Neural cell (in vitro differentiated cells): ENCODE measurements around the gene NUP50. TPM values are rescaled to one million over a fixed set of nuclear protein-coding genes. Genes with fewer than 3 reads are reported as not detected.

Experiments used
- H2AFZ ChIP-seq: fragments of 200-600, 300-800 bp; sonication (generic), shearing (Covaris generic); 2 replicates; pipeline ENCODE4 v1.6.0; 2014; ENCODE audit warnings: low read depth, mild to moderate bottlenecking, antibody characterized with exemption, low read length, moderate library complexity
- H3F3A ChIP-seq: fragments of 200-600 bp; shearing (Covaris generic); 2 replicates; pipeline ENCODE4 v1.6.1; 2016; ENCODE audit warnings: mild to moderate bottlenecking, moderate library complexity, mixed read lengths, antibody characterized with exemption, low read length; ENCODE audit not compliant: insufficient read depth, poor library complexity, severe bottlenecking
- H3K27ac ChIP-seq: fragments of 200-600, 300-800 bp; sonication (generic), shearing (Covaris generic); 2 replicates; pipeline ENCODE4 v1.5.1; 2014; ENCODE audit warnings: mild to moderate bottlenecking, low read length, moderate library complexity
- H3K27me3 ChIP-seq: fragments of 300-800, 200-600 bp; sonication (generic), shearing (Covaris generic); 2 replicates; pipeline ENCODE4 v1.6.0; 2014; ENCODE audit warnings: mild to moderate bottlenecking, low read depth, low read length, moderate library complexity; ENCODE audit not compliant: insufficient read depth
- H3K36me3 ChIP-seq: fragments of 300-800, 200-600 bp; sonication (generic), shearing (Covaris generic); 2 replicates; pipeline ENCODE4 v1.5.1; 2014; ENCODE audit warnings: mild to moderate bottlenecking, antibody characterized with exemption, low read length, moderate library complexity; ENCODE audit not compliant: insufficient read depth
- H3K4me2 ChIP-seq: fragments of 300-800, 200-600 bp; sonication (generic), shearing (Covaris generic); 2 replicates; pipeline ENCODE4 v1.6.0; 2014; ENCODE audit warnings: mild to moderate bottlenecking, low read length
- H3K4me3 ChIP-seq: fragments of 300-800, 200-600 bp; sonication (generic), shearing (Covaris generic); 2 replicates; pipeline ENCODE4 v1.5.1; 2014; ENCODE audit warnings: mild to moderate bottlenecking, low read length, moderate library complexity
- H3K79me2 ChIP-seq: fragments of 200-600 bp; shearing (Covaris generic); replicated peaks from 2 replicates; pipeline ENCODE4 v1.6.0; 2014; ENCODE audit warnings: mild to moderate bottlenecking, low read length, moderate library complexity; ENCODE audit not compliant: insufficient read depth
- H3K9ac ChIP-seq: fragments of 300-800, 200-600 bp; sonication (generic), shearing (Covaris generic); 2 replicates; pipeline ENCODE4 v1.6.1; 2016; ENCODE audit warnings: mild to moderate bottlenecking, low read length, mixed read lengths
- H3K9me2 ChIP-seq: fragments of 200-600 bp; shearing (Covaris generic); 2 replicates; pipeline ENCODE4 v1.6.1; 2016; ENCODE audit warnings: mild to moderate bottlenecking, low read length, mixed read lengths; ENCODE audit not compliant: insufficient read depth
- H3K9me3 ChIP-seq: fragments of 200-600, 300-800 bp; sonication (generic), shearing (Covaris generic); 2 replicates; pipeline ENCODE4 v1.6.1; 2016; ENCODE audit warnings: mild to moderate bottlenecking, mixed run types, low read length, moderate library complexity, mixed read lengths
- H4K20me1 ChIP-seq: fragments of 200-600 bp; shearing (Covaris generic); 2 replicates; pipeline ENCODE4 v1.6.1; 2016; ENCODE audit warnings: mild to moderate bottlenecking, mixed run types; ENCODE audit not compliant: insufficient read depth
- EP300 ChIP-seq: fragments of 450-650 bp; conservative IDR thresholded peaks from 2 replicates; pipeline ENCODE4 v1.6.1; 2014; ENCODE audit warnings: antibody characterized with exemption, mild to moderate bottlenecking, moderate library complexity; ENCODE audit not compliant: poor library complexity, severe bottlenecking
- EZH2 ChIP-seq: fragments of 200-600, 300-800 bp; shearing (Covaris generic), sonication (generic); IDR thresholded peaks from 2 replicates; pipeline ENCODE4 v1.6.1; 2014; ENCODE audit warnings: antibody characterized with exemption, low read length, borderline replicate concordance, mild to moderate bottlenecking; ENCODE audit not compliant: insufficient read depth, poor library complexity, severe bottlenecking
- MXI1 ChIP-seq: fragments of 450-650 bp; conservative IDR thresholded peaks from 2 replicates; pipeline ENCODE4 v1.6.1; 2014; ENCODE audit warnings: antibody characterized with exemption, mild to moderate bottlenecking; ENCODE audit not compliant: poor library complexity, severe bottlenecking
- POLR2AphosphoS5 ChIP-seq: IDR thresholded peaks from 2 replicates; pipeline ENCODE4 v1.6.1; 2012
- RAD21 ChIP-seq: fragments of 450-650 bp; conservative IDR thresholded peaks from 2 replicates; pipeline ENCODE4 v1.6.1; 2014; ENCODE audit warnings: antibody characterized with exemption, mild to moderate bottlenecking, moderate library complexity
- SMC3 ChIP-seq: fragments of 450-650 bp; conservative IDR thresholded peaks from 2 replicates; pipeline ENCODE4 v1.6.1; 2014; ENCODE audit warnings: antibody characterized with exemption, mild to moderate bottlenecking, moderate library complexity; ENCODE audit not compliant: poor library complexity
- TAF1 ChIP-seq: IDR thresholded peaks from 2 replicates; pipeline ENCODE4 v1.6.1; 2012; ENCODE audit warnings: low read depth
- polyA plus RNA-seq: library from polyadenylated mRNA; depleted of rRNA; stranded (reverse); fragments of >200 nt; gene quantifications from 2 replicates; pipeline ENCODE4 v1.2.3, GENCODE V29; 2014
- TF ChIP-seq, protein P1 (sequence below): IDR thresholded peaks from 2 replicates; pipeline ENCODE4 v1.6.1; 2012; ENCODE audit warnings: borderline replicate concordance
- TF ChIP-seq, protein P2 (sequence below): fragments of 450-650 bp; IDR thresholded peaks from 2 replicates; pipeline ENCODE4 v1.5.1; 2014; ENCODE audit warnings: antibody characterized with exemption, mild to moderate bottlenecking, moderate library complexity; ENCODE audit not compliant: poor library complexity, severe bottlenecking

Gene NUP50
- polyA plus RNA-seq, 1 donor from 2014 or later, result 38.7 TPM

DNA sequence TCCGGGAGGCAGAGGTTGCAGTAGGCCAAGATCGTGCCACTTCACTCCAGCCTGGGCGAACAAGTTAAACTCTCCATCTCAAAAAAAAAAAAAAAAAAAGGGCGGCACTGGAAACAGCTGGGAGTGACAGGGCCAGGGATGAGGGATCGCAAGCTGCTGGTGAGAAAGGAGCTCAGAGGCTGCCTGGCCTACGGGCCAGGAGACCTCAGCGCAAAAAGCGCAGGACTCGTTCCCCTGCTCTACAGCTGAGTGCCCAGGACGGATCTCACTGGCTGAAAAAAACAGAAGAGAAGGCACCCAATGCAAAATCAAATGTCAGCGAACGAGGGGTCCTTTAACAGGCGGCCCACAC, 650 bp upstream of the NUP50 start:
- TF ChIP-seq TAF1 (no peak), EZH2 (no peak), RAD21 (no peak), POLR2AphosphoS5 (no peak), EP300 (no peak), SMC3 (no peak), MXI1 (no peak)
- TF ChIP-seq, protein P1, sequence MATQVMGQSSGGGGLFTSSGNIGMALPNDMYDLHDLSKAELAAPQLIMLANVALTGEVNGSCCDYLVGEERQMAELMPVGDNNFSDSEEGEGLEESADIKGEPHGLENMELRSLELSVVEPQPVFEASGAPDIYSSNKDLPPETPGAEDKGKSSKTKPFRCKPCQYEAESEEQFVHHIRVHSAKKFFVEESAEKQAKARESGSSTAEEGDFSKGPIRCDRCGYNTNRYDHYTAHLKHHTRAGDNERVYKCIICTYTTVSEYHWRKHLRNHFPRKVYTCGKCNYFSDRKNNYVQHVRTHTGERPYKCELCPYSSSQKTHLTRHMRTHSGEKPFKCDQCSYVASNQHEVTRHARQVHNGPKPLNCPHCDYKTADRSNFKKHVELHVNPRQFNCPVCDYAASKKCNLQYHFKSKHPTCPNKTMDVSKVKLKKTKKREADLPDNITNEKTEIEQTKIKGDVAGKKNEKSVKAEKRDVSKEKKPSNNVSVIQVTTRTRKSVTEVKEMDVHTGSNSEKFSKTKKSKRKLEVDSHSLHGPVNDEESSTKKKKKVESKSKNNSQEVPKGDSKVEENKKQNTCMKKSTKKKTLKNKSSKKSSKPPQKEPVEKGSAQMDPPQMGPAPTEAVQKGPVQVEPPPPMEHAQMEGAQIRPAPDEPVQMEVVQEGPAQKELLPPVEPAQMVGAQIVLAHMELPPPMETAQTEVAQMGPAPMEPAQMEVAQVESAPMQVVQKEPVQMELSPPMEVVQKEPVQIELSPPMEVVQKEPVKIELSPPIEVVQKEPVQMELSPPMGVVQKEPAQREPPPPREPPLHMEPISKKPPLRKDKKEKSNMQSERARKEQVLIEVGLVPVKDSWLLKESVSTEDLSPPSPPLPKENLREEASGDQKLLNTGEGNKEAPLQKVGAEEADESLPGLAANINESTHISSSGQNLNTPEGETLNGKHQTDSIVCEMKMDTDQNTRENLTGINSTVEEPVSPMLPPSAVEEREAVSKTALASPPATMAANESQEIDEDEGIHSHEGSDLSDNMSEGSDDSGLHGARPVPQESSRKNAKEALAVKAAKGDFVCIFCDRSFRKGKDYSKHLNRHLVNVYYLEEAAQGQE, result no peak
- TF ChIP-seq, protein P2, sequence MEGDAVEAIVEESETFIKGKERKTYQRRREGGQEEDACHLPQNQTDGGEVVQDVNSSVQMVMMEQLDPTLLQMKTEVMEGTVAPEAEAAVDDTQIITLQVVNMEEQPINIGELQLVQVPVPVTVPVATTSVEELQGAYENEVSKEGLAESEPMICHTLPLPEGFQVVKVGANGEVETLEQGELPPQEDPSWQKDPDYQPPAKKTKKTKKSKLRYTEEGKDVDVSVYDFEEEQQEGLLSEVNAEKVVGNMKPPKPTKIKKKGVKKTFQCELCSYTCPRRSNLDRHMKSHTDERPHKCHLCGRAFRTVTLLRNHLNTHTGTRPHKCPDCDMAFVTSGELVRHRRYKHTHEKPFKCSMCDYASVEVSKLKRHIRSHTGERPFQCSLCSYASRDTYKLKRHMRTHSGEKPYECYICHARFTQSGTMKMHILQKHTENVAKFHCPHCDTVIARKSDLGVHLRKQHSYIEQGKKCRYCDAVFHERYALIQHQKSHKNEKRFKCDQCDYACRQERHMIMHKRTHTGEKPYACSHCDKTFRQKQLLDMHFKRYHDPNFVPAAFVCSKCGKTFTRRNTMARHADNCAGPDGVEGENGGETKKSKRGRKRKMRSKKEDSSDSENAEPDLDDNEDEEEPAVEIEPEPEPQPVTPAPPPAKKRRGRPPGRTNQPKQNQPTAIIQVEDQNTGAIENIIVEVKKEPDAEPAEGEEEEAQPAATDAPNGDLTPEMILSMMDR, result no peak
- Histone ChIP-seq H3K36me3 (no peaks in the 10 kb centered on the region), H3K79me2 (peaks cover 30% of the 10 kb centered on the region), H4K20me1 (no peaks in the 10 kb centered on the region), H3F3A (no peaks in the 10 kb centered on the region), H3K27me3 (no peaks in the 10 kb centered on the region), H3K9me2 (no peaks in the 10 kb centered on the region), H3K9ac (peak overlapping the region; percentile 82), H3K4me2 (peak overlapping the region; percentile 76), H3K4me3 (peak overlapping the region; percentile 99), H2AFZ (peak overlapping the region; percentile 73), H3K27ac (peak overlapping the region; percentile 72), H3K9me3 (no peaks in the 10 kb centered on the region)

DNA sequence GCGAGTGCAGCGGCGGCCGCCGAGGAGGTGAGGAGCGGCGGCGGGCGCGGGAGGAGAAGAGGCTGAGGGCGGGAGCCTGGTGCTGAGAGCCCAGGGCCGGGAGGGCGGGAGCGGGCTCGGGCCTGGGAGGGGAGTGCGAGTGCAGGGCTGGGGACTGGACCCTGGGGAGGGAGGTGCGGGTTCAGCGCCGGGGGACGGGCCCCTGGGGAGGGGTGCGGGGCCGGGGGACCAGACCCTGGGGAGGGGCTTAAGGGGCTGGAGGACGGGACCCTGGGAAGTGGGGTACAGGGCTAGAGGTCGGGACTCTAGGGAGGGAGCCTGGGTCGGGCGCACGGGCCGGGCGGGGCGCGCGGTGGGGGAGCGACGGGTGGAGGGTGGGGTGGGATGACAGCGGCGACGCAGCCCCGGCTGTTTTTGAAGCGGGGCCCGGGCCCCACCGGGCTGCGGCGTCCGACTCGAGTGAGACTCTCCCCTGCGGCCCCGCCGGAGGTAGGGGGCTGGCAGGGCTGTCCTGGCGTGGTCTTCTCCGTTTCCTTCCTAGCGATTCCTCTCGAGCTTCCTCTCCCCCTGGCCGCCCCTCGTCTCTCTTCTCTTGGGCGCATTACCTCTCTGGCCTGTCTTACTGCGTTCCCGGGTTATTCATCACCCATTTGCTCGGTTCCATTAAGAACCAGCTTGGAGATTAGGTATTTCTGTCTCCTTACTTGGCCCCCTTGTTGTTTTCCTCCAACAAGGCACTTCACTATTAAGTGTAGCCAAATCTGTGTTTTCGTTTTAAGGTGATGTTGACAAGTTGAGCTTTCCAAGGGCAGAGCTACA, 754 bp downstream of the NUP50 start:
- Histone ChIP-seq H3K9me3 (no peaks in the 10 kb centered on the region), H3K27me3 (no peaks in the 10 kb centered on the region), H3K4me3 (peak overlapping the region; percentile 99), H3K4me2 (peak overlapping the region; percentile 91), H3K9ac (peak overlapping the region; percentile 72), H3K36me3 (no peaks in the 10 kb centered on the region), H3F3A (no peaks in the 10 kb centered on the region), H4K20me1 (no peaks in the 10 kb centered on the region), H3K9me2 (no peaks in the 10 kb centered on the region), H2AFZ (peak overlapping the region; percentile 21), H3K27ac (peak overlapping the region; percentile 61), H3K79me2 (peaks cover 30% of the 10 kb centered on the region)
- TF ChIP-seq RAD21, result no peak
- TF ChIP-seq POLR2AphosphoS5, result no peak
- no peak for TF ChIP-seq TAF1
- no peak for TF ChIP-seq EP300
- TF ChIP-seq SMC3, result no peak
- TF ChIP-seq, protein P1, result no peak
